Left ventricle myocardium inferior (tissue), 1 donor: Measurements from ENCODE around the gene SCAMP3. TPM values are rescaled to one million over a fixed set of nuclear protein-coding genes. Genes with fewer than 3 reads are reported as not detected.

Experiments used
- DNase-seq: peaks from one replicate; pipeline ENCODE4 v3.0.0-alpha.2; 2020
- H3K27ac ChIP-seq: fragments of 200-600 bp; replicated peaks from 2 replicates; pipeline ENCODE4 v1.8.0; 2021
- H3K27me3 ChIP-seq: fragments of 200-600 bp; 2 replicates; pipeline ENCODE4 v1.8.0; 2021; ENCODE audit warnings: low read depth
- H3K36me3 ChIP-seq: fragments of 200-600 bp; 2 replicates; pipeline ENCODE4 v1.8.0; 2021
- H3K4me1 ChIP-seq: fragments of 200-600 bp; 2 replicates; pipeline ENCODE4 v1.8.0; 2021
- H3K4me3 ChIP-seq: fragments of 200-600 bp; 2 replicates; pipeline ENCODE4 v1.8.0; 2021; ENCODE audit warnings: mild to moderate bottlenecking, moderate library complexity
- H3K9me3 ChIP-seq: fragments of 200-600 bp; replicated peaks from 2 replicates; pipeline ENCODE4 v1.8.0; 2021
- CTCF ChIP-seq: fragments of 200-600 bp; IDR thresholded peaks from 2 replicates; pipeline ENCODE4 v1.8.0; 2021; ENCODE audit warnings: antibody characterized with exemption, mild to moderate bottlenecking, borderline replicate concordance
- intact Hi-C: fragments of 100-400 bp; cut with micrococcal nuclease; formaldehyde crosslinking; loops from one replicate; pipeline ENCODE4 v1.11.0; 2022
- total RNA-seq: library from RNA; stranded (reverse); fragmentation: NEBNext Ultra II Directional; extraction: Animal tissue kit (Norgen Biotek cat#: 25700); gene quantifications from one replicate; pipeline ENCODE4 v1.2.1, GENCODE V29; 2021
- donor health status: DM: no; HTN: yes; CAD: no; lungs with severe emphysema.

Gene SCAMP3
- total RNA-seq, 1 donor from 2014 or later: 57.1 TPM

- no peak for DNase-seq
- Histone ChIP-seq H3K27ac (no peak overlapping the region), H3K4me1 (peaks cover 32% of the 10 kb centered on the region), H3K36me3 (peaks cover 7% of the 10 kb centered on the region), H3K4me3 (no peak overlapping the region), H3K27me3 (no peaks in the 10 kb centered on the region), H3K9me3 (no peaks in the 10 kb centered on the region)
- TF ChIP-seq CTCF: no peak
- intact Hi-C loops: no loop called here
Measured at GRCh38 chr1:155305881-155306391, 43.8 kb upstream of the SCAMP3 start.

DNA sequence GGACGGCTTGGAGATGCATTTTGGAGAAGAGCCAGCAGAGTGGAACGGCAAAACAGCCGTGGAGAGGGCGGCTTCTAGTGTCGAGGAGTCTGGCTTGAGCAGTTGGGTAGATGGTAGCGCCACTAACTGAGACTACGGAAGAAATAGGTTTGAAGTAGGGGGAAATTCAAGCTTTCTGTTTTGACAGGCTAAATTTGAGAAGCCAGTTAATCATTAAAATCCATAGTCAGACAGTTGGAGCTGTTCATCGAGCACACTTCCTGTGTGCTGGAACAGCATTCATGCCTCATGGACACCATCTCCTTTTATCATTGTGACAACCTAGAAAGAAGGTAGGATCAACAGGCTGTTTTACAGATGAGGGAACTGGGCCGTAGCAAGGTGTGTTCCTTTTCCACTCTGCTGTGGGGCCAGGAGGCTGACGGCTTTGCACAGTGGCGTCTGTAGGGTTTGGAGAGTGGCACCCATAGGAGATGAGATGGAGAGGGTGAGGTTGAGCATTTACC, 42.5 kb upstream of the SCAMP3 start:
- H3K4me3 ChIP-seq: no peak overlapping the region
- no peaks in the 10 kb centered on the region for H3K36me3 ChIP-seq
- no peaks in the 10 kb centered on the region for H3K27me3 ChIP-seq
- no peak overlapping the region for H3K27ac ChIP-seq
- TF ChIP-seq CTCF: no peak
- H3K9me3 ChIP-seq: no peaks in the 10 kb centered on the region
- intact Hi-C loops: no loop called here
- DNase-seq: no peak
- H3K4me1 ChIP-seq: peaks cover 18% of the 10 kb centered on the region

GRCh38 chr1:155301342-155301841, 39.2 kb upstream of the SCAMP3 start, which contains the start of gene PKLR:
Gene PKLR, minus strand, starts transcription at chr1:155301438. Its CDS starts 43 bp downstream, at chr1:155301395.
- H3K36me3 ChIP-seq: no peaks in the 10 kb centered on the region
- TF ChIP-seq CTCF: no peak
- H3K27me3 ChIP-seq: peaks cover 17% of the 10 kb centered on the region
- no peak for DNase-seq
- no peaks in the 10 kb centered on the region for H3K9me3 ChIP-seq
- H3K4me3 ChIP-seq: no peak within 1 kb of the TSS
- no peak within 1 kb of the TSS for H3K27ac ChIP-seq
- no peaks in the 10 kb centered on the region for H3K4me1 ChIP-seq
- intact Hi-C loops: no loop called here

GRCh38 chr1:155300553-155301329, 38.6 kb upstream of the SCAMP3 start:
- H3K27me3 ChIP-seq: peaks cover 23% of the 10 kb centered on the region
- H3K36me3 ChIP-seq: no peaks in the 10 kb centered on the region
- DNase-seq: no peak
- no peak overlapping the region for H3K4me3 ChIP-seq
- H3K4me1 ChIP-seq: peaks cover 2% of the 10 kb centered on the region
- H3K9me3 ChIP-seq: no peaks in the 10 kb centered on the region
- intact Hi-C loops: no loop called here
- no peak for TF ChIP-seq CTCF
- no peak overlapping the region for H3K27ac ChIP-seq

GRCh38 chr1:155300024-155300423, 37.9 kb upstream of the SCAMP3 start:
- no peaks in the 10 kb centered on the region for H3K36me3 ChIP-seq
- peaks cover 31% of the 10 kb centered on the region for H3K27me3 ChIP-seq
- no peak overlapping the region for H3K4me3 ChIP-seq
- peaks cover 9% of the 10 kb centered on the region for H3K4me1 ChIP-seq
- intact Hi-C loops: no loop called here
- TF ChIP-seq CTCF: no peak
- no peak for DNase-seq
- H3K9me3 ChIP-seq: no peaks in the 10 kb centered on the region
- H3K27ac ChIP-seq: no peak overlapping the region
